Stimulated activated CD4-positive, alpha-beta T cell treated with anti-CD3 and anti-CD28 coated beads, TNF-alpha, amount 100 ng/mL, for 1 hour (primary cell): ENCODE results near the gene FBXO9.

Experiments used
- DNase-seq, 3 donors: peaks; one replicate each; pipeline ENCODE4 v3.0.0-alpha.2; 2020; ENCODE audit warnings: low read depth in 3 of 3, low spot score in 1 of 3

Gene FBXO9

GRCh38 chr6:53089948-53090347, 24.7 kb downstream of the FBXO9 start:
- no peak for DNase-seq

GRCh38 chr6:53090576-53090975, 25.4 kb downstream of the FBXO9 start:
- no peak for DNase-seq

GRCh38 chr6:53095270-53095669, 30.1 kb downstream of the FBXO9 start:
- no peak for DNase-seq

- DNase-seq: no peak
These were observed 30.5 kb downstream of the FBXO9 start for GRCh38 chr6:53095716-53096115.

GRCh38 chr6:53100561-53100960, 35.4 kb downstream of the FBXO9 start:
- no peak for DNase-seq

- no peak for DNase-seq
These were observed 35.8 kb downstream of the FBXO9 start for GRCh38 chr6:53101006-53101405.

GRCh38 chr6:53103993-53104675, 38.9 kb downstream of the FBXO9 start:
- no peak for DNase-seq

- DNase-seq: no peak
These were observed 39.7 kb downstream of the FBXO9 start for GRCh38 chr6:53104916-53105315.

- no peak for DNase-seq
These were observed 41.9 kb downstream of the FBXO9 start for GRCh38 chr6:53107091-53107490.

GRCh38 chr6:53109612-53110011, 44.4 kb downstream of the FBXO9 start:
- no peak for DNase-seq

- DNase-seq: no peak
These were observed 46.7 kb downstream of the FBXO9 start for GRCh38 chr6:53111865-53112264.

GRCh38 chr6:53112404-53112803, 47.2 kb downstream of the FBXO9 start:
- DNase-seq: no peak

GRCh38 chr6:53112871-53113270, 47.7 kb downstream of the FBXO9 start:
- no peak for DNase-seq

GRCh38 chr6:53113742-53114141, 48.5 kb downstream of the FBXO9 start:
- DNase-seq: no peak

GRCh38 chr6:53115113-53115512, 49.9 kb downstream of the FBXO9 start:
- DNase-seq: no peak

GRCh38 chr6:53115741-53116140, 50.5 kb downstream of the FBXO9 start:
- DNase-seq: no peak

- DNase-seq: no peak
These were observed 54.1 kb downstream of the FBXO9 start for GRCh38 chr6:53119349-53119748.

GRCh38 chr6:53119772-53120409, 54.7 kb downstream of the FBXO9 start:
- DNase-seq: no peak

- no peak for DNase-seq
These were observed 59.1 kb downstream of the FBXO9 start for GRCh38 chr6:53124131-53124800.

GRCh38 chr6:53125276-53125675, 60.1 kb downstream of the FBXO9 start:
- no peak for DNase-seq

- no peak for DNase-seq
These were observed 63.6 kb downstream of the FBXO9 start for GRCh38 chr6:53128842-53129241.

- no peak for DNase-seq
These were observed 65.5 kb downstream of the FBXO9 start for GRCh38 chr6:53130569-53131290.
